Measurements from ENCODE around the gene TOGARAM1. TPM values are rescaled to one million over a fixed set of nuclear protein-coding genes. Genes with fewer than 3 reads are reported as not detected.

TOGARAM1 gene
- total and polyA plus RNA-seq, 9 of the 15 experiments (the other 6 are each of a cell fraction or from before 2014, with no cell fraction given) = 1.3 to 6.4 (median 3.7) TPM

GRCh38 chr14:45072126-45072525, 110.1 kb downstream of the TOGARAM1 start:
- Histone ChIP-seq H3K36me3 (ENCODE audit: control insufficient read depth, insufficient read depth, low read length) (0 out of 3 replicates have a peak, but pooled peaks cover 3% of the 10 kb centered on the region), H3K9me3 (replicated peaks; ENCODE audit: control insufficient read depth, insufficient read depth, low read depth, low read length) (no peaks in the 10 kb centered on the region), H3K27ac (ENCODE audit: extremely low read depth, low read depth, low read length) (no peak overlapping the region), H3K4me1 (replicated peaks in 1 of 2; ENCODE audit: control insufficient read depth in 2 of 2, insufficient read depth in 2 of 2, low read length in 2 of 2) (no peaks in the 10 kb centered on the region), H3K4me2 (ENCODE audit: insufficient read depth, low read length) (no peak overlapping the region), H3K79me2 (ENCODE audit: control insufficient read depth, insufficient read depth, low read length) (no peaks in the 10 kb centered on the region), H3K9me1 (ENCODE audit: control insufficient read depth, insufficient read depth, low read length) (no peaks in the 10 kb centered on the region), H4K20me1 (replicated peaks; ENCODE audit: control insufficient read depth, insufficient read depth, low read length) (no peaks in the 10 kb centered on the region), H3K27me3 (ENCODE audit: control insufficient read depth in 2 of 2, insufficient read depth in 2 of 2, low read length in 2 of 2) (no peaks in the 10 kb centered on the region), H3K9ac (ENCODE audit: insufficient read depth in 1 of 2, low read depth in 2 of 2, low read length in 2 of 2) (no peak overlapping the region), H2AFZ (ENCODE audit: low read depth, low read length) (no peak overlapping the region), H3K4me3 (no peak overlapping the region)
- 91% methylated on average over 4 of the region's 6 CpGs for WGBS (ENCODE audit: insufficient coverage, low coverage, missing lambda C conversion rate)
- intact Hi-C loops (cut with micrococcal nuclease) = no loop called here
- DNase-seq (ENCODE audit: extremely low read depth in 1 of 4, low spot score in 3 of 4) = no peak
- ChIA-PET CTCF (ENCODE audit: low intra/inter-chr PET ratio) (no interaction called here), POLR2A (no interaction called here)
- FAIRE-seq = no peak
- in situ Hi-C loops (cut with MboI) = no loop called here
- BruUV-seq (replicated peaks) = no TSS peak
- no peak for ATAC-seq
- no peak for TF ChIP-seq RBM25 (IDR thresholded peaks at IDR 0.05; ENCODE audit: low read depth, low read length, severe bottlenecking)
- TF ChIP-seq CHD7 (IDR thresholded peaks at IDR 0.05; ENCODE audit: low read depth, low read length) = no peak
- TF ChIP-seq SIRT6 (IDR thresholded peaks at IDR 0.05; ENCODE audit: low read depth, low read length) = no peak
- TF ChIP-seq AFF1 (IDR thresholded peaks at IDR 0.05; ENCODE audit: low read depth in 1 of 2, partially characterized antibody in 2 of 2) = no peak
- no peak for TF ChIP-seq ESRRA (IDR thresholded peaks at IDR 0.05; ENCODE audit: borderline replicate concordance, low read depth)
- TF ChIP-seq NEUROD1 (IDR thresholded peaks at IDR 0.05; ENCODE audit: borderline replicate concordance, low read depth, low read length, partially characterized antibody) = no peak
- TF ChIP-seq MTA2 (IDR thresholded peaks at IDR 0.05; ENCODE audit: low read depth) = no peak
